CD4-positive, alpha-beta memory T cell (primary cell): ENCODE measurements around the gene SART1. TPM values are rescaled to one million over a fixed set of nuclear protein-coding genes. Genes with fewer than 3 reads are reported as not detected.

Experiments used
- CTCF ChIA-PET: fragments of 350-600 bp; sonication (Branson Sonifier 250); formaldehyde crosslinking; loops from one replicate; lab custom pipeline; 2021; ENCODE audit warnings: inconsistent platforms; ENCODE audit not compliant: partially characterized antibody; lab: Charles Lee
- POLR2A ChIA-PET: fragments of 350-600 bp; sonication (Branson Sonifier 250); formaldehyde crosslinking; loops from one replicate; lab custom pipeline; 2021; ENCODE audit not compliant: partially characterized antibody; lab: Charles Lee
- DNase-seq, 5 donors: peaks; one replicate each; pipeline versions ENCODE4 v3.0.0 to v3.0.0-alpha.2; 2020 to 2022; ENCODE audit warnings: mixed read lengths in 1 of 5
- H3K27ac ChIP-seq: one replicate; pipeline ENCODE4 v1.7.0; 2013; ENCODE audit warnings: low read depth, low read length
- H3K27me3 ChIP-seq: 2 replicates; pipeline ENCODE4 v1.7.0; 2013; ENCODE audit warnings: mild to moderate bottlenecking, low read length, moderate library complexity; ENCODE audit not compliant: insufficient read depth
- H3K36me3 ChIP-seq: 2 replicates; pipeline ENCODE4 v1.7.0; 2013; ENCODE audit warnings: mild to moderate bottlenecking, low read length, moderate library complexity; ENCODE audit not compliant: insufficient read depth
- H3K4me1 ChIP-seq: 2 replicates; pipeline ENCODE4 v1.7.0; 2013; ENCODE audit warnings: mild to moderate bottlenecking, low read length, moderate library complexity; ENCODE audit not compliant: insufficient read depth
- H3K4me3 ChIP-seq, 2 donors: one replicate each; pipeline ENCODE4 v1.7.0; 2013; ENCODE audit warnings: low read length in 2 of 2, mild to moderate bottlenecking in 1 of 2
- H3K9me3 ChIP-seq, 2 donors: one replicate each; pipeline ENCODE4 v1.7.0; 2013; ENCODE audit warnings: low read length in 2 of 2, control low read depth in 1 of 2; ENCODE audit not compliant: control insufficient read depth in 1 of 2
- H3K27ac Mint-ChIP-seq, 7 donors: one replicate each; pipeline ENCODE4 v1.8.0; 2020 to 2021; ENCODE audit warnings: mixed read lengths in 7 of 7, mild to moderate bottlenecking in 6 of 7, inconsistent platforms in 3 of 7, moderate library complexity in 3 of 7
- H3K27me3 Mint-ChIP-seq, 2 donors: one replicate each; pipeline ENCODE4 v1.8.0; 2020 to 2021; ENCODE audit warnings: mixed read lengths in 2 of 2
- H3K36me3 Mint-ChIP-seq, 2 donors: one replicate each; pipeline ENCODE4 v1.8.0; 2020 to 2021; ENCODE audit warnings: mixed read lengths in 2 of 2, inconsistent platforms in 1 of 2, mild to moderate bottlenecking in 1 of 2
- H3K4me1 Mint-ChIP-seq, 4 donors: one replicate each; pipeline ENCODE4 v1.8.0; 2020 to 2021; ENCODE audit warnings: mixed read lengths in 4 of 4, mild to moderate bottlenecking in 1 of 4
- H3K4me3 Mint-ChIP-seq, 8 donors: one replicate each; pipeline ENCODE4 v1.8.0; 2020 to 2021; ENCODE audit warnings: mixed read lengths in 8 of 8, mild to moderate bottlenecking in 7 of 8, moderate library complexity in 6 of 8, inconsistent platforms in 3 of 8
- H3K9me3 Mint-ChIP-seq, 8 donors: one replicate each; pipeline ENCODE4 v1.8.0; 2020 to 2021; ENCODE audit warnings: mixed read lengths in 8 of 8, mild to moderate bottlenecking in 5 of 8, inconsistent platforms in 3 of 8, moderate library complexity in 1 of 8
- intact Hi-C: fragments of 100-400 bp; cut with micrococcal nuclease; formaldehyde crosslinking; loops from one replicate; pipeline ENCODE4 v1.15.1; 2023
- polyA plus RNA-seq, 2 donors: library from polyadenylated mRNA; unstranded; fragments of 300-500 nt; fragmentation: Illumina TruSeq; gene quantifications; one replicate each; pipeline ENCODE4 v1.2.3, GENCODE V29; 2021
- total RNA-seq, 2 experiments: library from RNA; stranded (reverse); gene quantifications; one replicate each; pipeline ENCODE4 v1.2.3, GENCODE V29; 2021

SART1 gene, protein sequence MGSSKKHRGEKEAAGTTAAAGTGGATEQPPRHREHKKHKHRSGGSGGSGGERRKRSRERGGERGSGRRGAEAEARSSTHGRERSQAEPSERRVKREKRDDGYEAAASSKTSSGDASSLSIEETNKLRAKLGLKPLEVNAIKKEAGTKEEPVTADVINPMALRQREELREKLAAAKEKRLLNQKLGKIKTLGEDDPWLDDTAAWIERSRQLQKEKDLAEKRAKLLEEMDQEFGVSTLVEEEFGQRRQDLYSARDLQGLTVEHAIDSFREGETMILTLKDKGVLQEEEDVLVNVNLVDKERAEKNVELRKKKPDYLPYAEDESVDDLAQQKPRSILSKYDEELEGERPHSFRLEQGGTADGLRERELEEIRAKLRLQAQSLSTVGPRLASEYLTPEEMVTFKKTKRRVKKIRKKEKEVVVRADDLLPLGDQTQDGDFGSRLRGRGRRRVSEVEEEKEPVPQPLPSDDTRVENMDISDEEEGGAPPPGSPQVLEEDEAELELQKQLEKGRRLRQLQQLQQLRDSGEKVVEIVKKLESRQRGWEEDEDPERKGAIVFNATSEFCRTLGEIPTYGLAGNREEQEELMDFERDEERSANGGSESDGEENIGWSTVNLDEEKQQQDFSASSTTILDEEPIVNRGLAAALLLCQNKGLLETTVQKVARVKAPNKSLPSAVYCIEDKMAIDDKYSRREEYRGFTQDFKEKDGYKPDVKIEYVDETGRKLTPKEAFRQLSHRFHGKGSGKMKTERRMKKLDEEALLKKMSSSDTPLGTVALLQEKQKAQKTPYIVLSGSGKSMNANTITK
- total RNA-seq: 10 to 100 TPM; 83.9 to 90.6 TPM
- 10 to 100 TPM; 11.5 to 50.5 TPM for polyA plus RNA-seq

GRCh38 chr11:65961267-65962140, at the start of gene SART1:
Gene SART1, plus strand, starts transcription at chr11:65961734. Its CDS starts 47 bp downstream, at chr11:65961781.
- ChIA-PET CTCF (interaction anchor here (1.0 to 9.9 kb wide), 2 partner anchors 74 to 250 kb away, joined by 3 to 86 read pairs; partner anchors contain the start of genes CCDC85B, FIBP and KAT5), POLR2A (interaction anchor here (0.7 to 7.6 kb wide), 13 partner anchors 20 to 346 kb away, joined by 3 to 103 read pairs (median 6); partner anchors contain the start of genes BANF1, C11orf68, CCDC85B and CFL1)
- peak within 1 kb of the TSS; percentile 96 for H3K27ac ChIP-seq
- peak within 1 kb of the TSS; percentile 70 to 79 for H3K4me3 ChIP-seq
- peaks cover 20 to 48% of the 10 kb centered on the region in 2 donors for H3K36me3 Mint-ChIP-seq
- H3K9me3 Mint-ChIP-seq: no peaks in the 10 kb centered on the region
- H3K4me1 Mint-ChIP-seq: peaks cover 31 to 60% (median 38%) of the 10 kb centered on the region in 4 donors
- H3K4me3 Mint-ChIP-seq: peak within 1 kb of the TSS; percentile 98 to 99 (median 98)
- H3K27ac Mint-ChIP-seq: peak within 1 kb of the TSS; percentile 92 to 100 (median 99)
- peaks cover 40% of the 10 kb centered on the region for H3K4me1 ChIP-seq
- no peaks in the 10 kb centered on the region for H3K9me3 ChIP-seq
- H3K36me3 ChIP-seq: peaks cover 27% of the 10 kb centered on the region
- no peaks in the 10 kb centered on the region for H3K27me3 ChIP-seq
- intact Hi-C loops: loop anchor here (1.0 kb wide), 8 partner anchors 33 to 346 kb away; partner anchors contain the start of genes BANF1, C11orf68, DRAP1 and EIF1AD
- DNase-seq: peak; percentile 92 to 98 (median 95)
- no peaks in the 10 kb centered on the region for H3K27me3 Mint-ChIP-seq

DNA sequence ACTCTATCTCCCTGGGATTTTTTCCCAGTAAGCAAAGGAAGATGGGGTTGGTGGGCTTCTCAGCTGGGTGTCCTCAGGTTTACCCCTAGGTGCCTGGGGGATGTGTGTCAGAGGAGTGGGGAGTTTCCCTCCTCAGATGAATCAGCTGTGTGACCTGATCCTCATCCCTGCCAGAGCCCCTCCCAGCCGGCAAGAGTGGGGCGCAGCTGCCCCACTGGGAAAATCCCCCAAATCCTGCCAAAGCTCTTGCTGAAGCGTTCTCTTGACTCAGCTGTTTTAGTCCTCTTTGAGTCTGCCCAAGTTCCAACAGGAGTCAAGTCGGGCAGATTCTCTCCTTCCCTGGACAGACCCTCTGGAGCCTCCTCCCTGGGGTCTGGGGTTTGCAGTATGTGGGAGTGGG, 48.7 kb upstream of the SART1 start:
- H3K27ac ChIP-seq: no peak overlapping the region
- Mint-ChIP-seq H3K36me3 (peaks cover 0 to 5% of the 10 kb centered on the region in 2 donors), H3K4me1 (peaks cover 15 to 39% (median 24%) of the 10 kb centered on the region in 4 donors), H3K27me3 (peaks cover 3 to 7% of the 10 kb centered on the region in 2 donors), H3K4me3 (no peak overlapping the region), H3K27ac (no peak overlapping the region), H3K9me3 (no peaks in the 10 kb centered on the region)
- H3K27me3 ChIP-seq: no peaks in the 10 kb centered on the region
- H3K36me3 ChIP-seq: no peaks in the 10 kb centered on the region
- H3K9me3 ChIP-seq: no peaks in the 10 kb centered on the region
- intact Hi-C loops: no loop called here
- no peak overlapping the region for H3K4me3 ChIP-seq
- peaks cover 21% of the 10 kb centered on the region for H3K4me1 ChIP-seq
- ChIA-PET CTCF (interaction anchor here (3.0 kb wide), 2 partner anchors 22 to 28 kb away, joined by 11 to 13 read pairs; partner anchors contain the start of gene CCDC85B), POLR2A (interaction anchor here (1.3 kb wide), 1 partner anchor 23 kb away, joined by 7 read pairs; the partner anchor contains the start of gene CCDC85B)
- DNase-seq: no peak

DNA sequence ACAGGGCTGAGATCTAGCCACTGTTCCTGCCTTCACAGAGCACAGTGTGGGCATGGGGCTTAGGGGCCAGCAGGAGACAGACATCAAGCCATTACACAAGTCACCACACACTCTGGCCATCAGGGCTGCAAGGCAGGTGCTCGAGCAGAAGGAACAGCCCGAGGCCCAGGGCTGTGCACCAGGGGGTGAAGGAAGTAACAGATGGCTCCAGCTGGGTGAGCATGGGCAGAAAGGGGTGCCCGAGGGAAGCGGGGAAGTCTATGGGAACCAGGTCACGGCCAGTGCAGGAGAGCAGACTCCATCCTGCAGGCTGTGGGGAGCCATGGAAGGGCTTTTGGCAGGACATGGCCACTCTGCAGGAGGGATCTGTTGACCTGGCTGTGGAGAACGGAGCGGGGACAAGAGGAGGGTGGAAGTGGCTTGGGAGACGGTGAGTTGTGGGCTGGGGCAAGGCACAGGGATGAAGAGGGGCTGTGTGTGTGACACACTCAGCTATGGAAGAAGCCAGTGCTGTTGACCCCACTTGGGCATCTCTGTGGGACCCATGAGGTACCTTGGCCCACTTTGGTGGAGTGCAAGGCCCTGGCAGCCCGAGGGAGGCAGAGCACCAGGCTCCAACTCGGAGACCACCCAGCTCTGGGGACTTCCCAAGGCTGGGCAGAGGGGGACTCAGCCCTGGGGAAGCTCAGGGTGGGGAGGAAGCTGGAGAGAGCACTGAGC, 46.3 kb upstream of the SART1 start:
- H3K4me3 Mint-ChIP-seq: peak overlapping the region in 1 of 8 donors; percentile 25
- H3K9me3 Mint-ChIP-seq: no peaks in the 10 kb centered on the region
- Histone ChIP-seq H3K27ac (no peak overlapping the region), H3K4me3 (no peak overlapping the region), H3K9me3 (no peaks in the 10 kb centered on the region), H3K4me1 (peaks cover 30% of the 10 kb centered on the region), H3K36me3 (no peaks in the 10 kb centered on the region), H3K27me3 (no peaks in the 10 kb centered on the region)
- peak overlapping the region in 3 of 7 donors; percentile 32 to 73 (median 40) for H3K27ac Mint-ChIP-seq
- no peak for DNase-seq
- peaks cover 0 to 17% of the 10 kb centered on the region in 2 donors for H3K36me3 Mint-ChIP-seq
- ChIA-PET POLR2A (interaction anchor here (0.6 to 1.6 kb wide), 9 partner anchors 13 to 56 kb away, joined by 3 to 8 read pairs (median 4); partner anchors contain the start of genes CCDC85B, FIBP and FOSL1), CTCF (interaction anchor here (1.3 kb wide), 1 partner anchor 31 kb away, joined by 3 read pairs; no protein-coding TSS in a partner anchor)
- H3K4me1 Mint-ChIP-seq: peaks cover 11 to 45% (median 27%) of the 10 kb centered on the region in 4 donors
- intact Hi-C loops: no loop called here
- no peaks in the 10 kb centered on the region for H3K27me3 Mint-ChIP-seq

- Mint-ChIP-seq H3K9me3 (no peaks in the 10 kb centered on the region), H3K36me3 (peaks cover 0 to 17% of the 10 kb centered on the region in 2 donors), H3K4me3 (no peak overlapping the region), H3K4me1 (peaks cover 13 to 50% (median 28%) of the 10 kb centered on the region in 4 donors), H3K27me3 (no peaks in the 10 kb centered on the region), H3K27ac (peak overlapping the region in 1 of 7 donors; percentile 93)
- H3K4me1 ChIP-seq: peaks cover 35% of the 10 kb centered on the region
- DNase-seq: no peak
- ChIA-PET POLR2A (interaction anchor here (0.8 to 1.6 kb wide), 8 partner anchors 15 to 56 kb away, joined by 3 to 8 read pairs (median 4); partner anchors contain the start of genes CCDC85B, FIBP and FOSL1), CTCF (interaction anchor here (1.3 kb wide), 1 partner anchor 31 kb away, joined by 3 read pairs; no protein-coding TSS in a partner anchor)
- H3K27ac ChIP-seq: no peak overlapping the region
- intact Hi-C loops: no loop called here
- no peaks in the 10 kb centered on the region for H3K9me3 ChIP-seq
- H3K27me3 ChIP-seq: no peaks in the 10 kb centered on the region
- no peaks in the 10 kb centered on the region for H3K36me3 ChIP-seq
- no peak overlapping the region for H3K4me3 ChIP-seq
Observed at GRCh38 chr11:65915821-65916251, 45.7 kb upstream of the SART1 start.

DNA sequence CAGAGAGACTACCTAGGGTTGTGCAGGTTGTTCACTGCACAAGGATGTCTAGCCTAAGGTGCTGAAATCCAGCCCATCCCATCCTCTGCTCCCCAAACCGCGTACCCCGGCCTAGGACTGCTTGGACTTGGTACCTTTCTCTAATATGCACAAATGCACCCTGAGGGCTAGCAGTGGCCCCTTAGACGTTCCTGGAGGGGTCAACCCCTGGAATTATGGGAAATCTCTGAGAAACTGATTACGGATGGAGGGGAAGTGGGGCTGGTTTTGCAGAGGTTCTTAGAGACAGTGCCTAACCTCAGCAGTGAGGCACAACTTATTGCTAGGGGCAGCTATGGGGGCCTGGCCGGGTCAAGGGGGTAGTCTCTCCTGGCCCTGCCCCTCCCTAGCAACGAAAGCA, 45.1 kb upstream of the SART1 start:
- Histone ChIP-seq H3K36me3 (no peaks in the 10 kb centered on the region), H3K27ac (no peak overlapping the region), H3K4me1 (peaks cover 39% of the 10 kb centered on the region), H3K4me3 (no peak overlapping the region), H3K27me3 (no peaks in the 10 kb centered on the region), H3K9me3 (no peaks in the 10 kb centered on the region)
- no peaks in the 10 kb centered on the region for H3K9me3 Mint-ChIP-seq
- ChIA-PET CTCF (no interaction called here), POLR2A (interaction anchor here (0.8 to 1.6 kb wide), 6 partner anchors 16 to 57 kb away, joined by 3 to 6 read pairs (median 4); partner anchors contain the start of genes CCDC85B, FIBP and FOSL1)
- DNase-seq: no peak
- peak overlapping the region in 5 of 7 donors; percentile 15 to 93 (median 75) for H3K27ac Mint-ChIP-seq
- peak overlapping the region in 6 of 8 donors; percentile 42 to 90 (median 84) for H3K4me3 Mint-ChIP-seq
- no peaks in the 10 kb centered on the region for H3K27me3 Mint-ChIP-seq
- peaks cover 14 to 51% (median 28%) of the 10 kb centered on the region in 4 donors for H3K4me1 Mint-ChIP-seq
- intact Hi-C loops: no loop called here
- H3K36me3 Mint-ChIP-seq: peaks cover 0 to 17% of the 10 kb centered on the region in 2 donors
